Body of pancreas (tissue), 4 donors: Measurements from ENCODE around the gene USP33.
A peak's percentile ranks its signal among the peaks of the same experiment; 100 is the strongest.

Source experiments
- CTCF ChIP-seq, 7 experiments: fragments of 450-650 bp in 4 of 7; fragments of 200-600 bp in 3 of 7; sonication (generic) in 3 of 7; IDR thresholded peaks; one replicate each; pipeline ENCODE4 v1.5.1; 2016 to 2019; ENCODE audit warnings: antibody characterized with exemption in 7 of 7
- POLR2A ChIP-seq, 3 donors: fragments of 450-650 bp; IDR thresholded peaks; one replicate each; pipeline ENCODE4 v1.6.1; 2016; ENCODE audit warnings: antibody characterized with exemption in 3 of 3, mild to moderate bottlenecking in 2 of 3

- TF ChIP-seq POLR2A (IDR thresholded peaks at IDR 0.05) (peak; percentile 48 to 59 (median 57)), CTCF (IDR thresholded peaks at IDR 0.05) (peak; percentile 70 to 98 (median 89))
These were observed 76.2 kb downstream of the USP33 start for GRCh38 chr1:77683160-77684148.
